G401.6 (cell line): ENCODE measurements around the gene ZNF385B.
A peak's percentile ranks its signal among the peaks of the same experiment; 100 is the strongest.
"Not testable (repeated sequence)": the region's sequence is repeated elsewhere in the genome, so short reads cannot be mapped to it uniquely, and the experiment has no call there.

Experiments used
- FAIRE-seq: peaks from 2 replicates; lab custom pipeline; 2012; peaks lifted over from hg19 to GRCh38; lab: Jason Lieb, UNC

ZNF385B gene

DNA sequence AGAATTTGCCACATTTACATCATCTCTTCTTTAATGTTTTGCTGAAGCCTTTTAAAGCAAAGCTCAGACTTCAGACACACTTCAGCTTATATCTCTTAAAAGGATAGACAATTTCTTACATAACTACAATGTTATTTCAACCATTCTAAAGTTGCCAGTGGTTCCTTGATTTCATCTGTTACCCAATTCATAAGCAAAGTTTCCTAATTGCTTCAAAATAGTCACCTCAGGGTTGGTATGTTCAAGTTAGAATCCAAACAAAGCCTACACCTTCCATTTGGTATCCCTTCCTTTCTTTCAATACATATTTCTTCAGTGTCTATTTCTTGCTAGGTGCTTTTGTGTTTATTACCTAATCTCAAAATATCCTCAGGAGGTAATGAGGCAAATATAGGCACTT, 60.6 kb downstream of the ZNF385B start:
- FAIRE-seq, result no peak

DNA sequence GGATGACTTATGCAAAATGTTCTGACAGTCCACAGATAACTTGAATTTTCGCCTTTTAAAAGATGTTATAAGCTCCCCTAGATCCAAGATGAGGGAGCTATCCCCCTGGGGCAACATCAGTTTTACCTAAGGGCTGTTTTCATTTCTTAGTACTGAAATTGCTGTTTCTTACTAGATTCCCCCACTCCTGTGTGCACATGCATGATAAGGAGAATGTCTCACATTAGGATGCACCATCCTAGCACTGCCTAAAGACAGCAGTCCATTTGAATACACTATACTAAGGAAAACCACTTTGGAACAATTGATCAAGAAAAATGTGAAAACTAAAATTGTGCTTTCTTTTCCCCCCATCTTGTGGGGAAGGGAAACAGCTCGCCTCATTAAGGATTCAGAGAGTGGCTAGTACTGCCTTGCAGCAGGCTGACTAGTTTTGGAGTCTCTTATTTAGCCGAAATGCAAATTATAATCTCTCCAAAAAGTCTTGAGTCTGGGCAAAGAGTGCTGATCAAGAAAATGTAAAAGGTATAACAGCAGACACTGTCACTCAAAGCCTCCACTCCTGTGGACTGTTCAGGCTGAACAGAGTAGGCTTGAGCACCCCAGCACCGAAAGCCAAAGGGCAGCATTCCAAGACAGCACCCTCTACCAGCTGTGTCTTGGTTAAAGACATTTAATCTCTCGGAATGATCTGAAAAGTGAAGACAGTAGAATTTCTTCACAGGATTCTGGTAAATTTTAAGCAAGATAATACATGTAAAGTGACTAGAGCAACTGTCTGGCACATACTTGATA, 65.0 kb downstream of the ZNF385B start:
- no peak for FAIRE-seq

DNA sequence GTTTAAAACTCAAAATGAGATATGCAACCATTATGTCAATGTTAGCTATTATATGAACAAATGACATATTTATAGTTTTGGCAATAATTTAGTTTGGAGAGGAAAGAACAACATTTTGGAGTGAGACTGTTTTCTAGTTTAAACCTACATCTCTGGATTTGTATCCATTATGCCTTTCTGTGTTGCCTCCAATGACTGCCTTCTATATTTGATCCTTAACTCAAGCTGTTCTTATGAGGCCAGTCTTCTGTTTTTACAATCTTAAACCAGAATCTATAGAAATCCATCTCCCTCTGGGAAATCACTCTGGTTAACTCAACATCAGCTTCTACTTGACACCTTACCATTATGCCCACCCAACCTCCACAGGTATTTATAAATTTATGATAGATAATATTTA, 67.5 kb downstream of the ZNF385B start:
- FAIRE-seq, result no peak

DNA sequence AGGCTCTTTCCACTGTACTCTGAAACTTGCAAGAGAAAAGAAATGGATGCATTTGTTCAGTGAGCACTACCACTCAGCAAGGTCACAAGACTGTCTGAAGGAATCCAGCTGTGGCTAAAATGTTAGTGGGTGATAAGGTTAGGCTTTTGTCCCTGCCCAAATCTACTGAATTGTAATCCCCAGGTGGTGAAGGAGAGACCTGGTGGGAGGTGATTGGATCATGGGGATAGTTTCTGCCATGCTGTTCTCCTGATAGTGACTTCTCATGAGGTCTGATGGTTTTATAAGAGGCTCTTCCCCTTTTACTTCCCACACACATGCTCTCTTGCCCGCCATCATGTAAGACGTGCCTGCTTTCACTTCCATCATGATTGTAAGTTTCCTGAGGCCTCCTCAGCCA, 68.2 kb downstream of the ZNF385B start:
- FAIRE-seq, result no peak

DNA sequence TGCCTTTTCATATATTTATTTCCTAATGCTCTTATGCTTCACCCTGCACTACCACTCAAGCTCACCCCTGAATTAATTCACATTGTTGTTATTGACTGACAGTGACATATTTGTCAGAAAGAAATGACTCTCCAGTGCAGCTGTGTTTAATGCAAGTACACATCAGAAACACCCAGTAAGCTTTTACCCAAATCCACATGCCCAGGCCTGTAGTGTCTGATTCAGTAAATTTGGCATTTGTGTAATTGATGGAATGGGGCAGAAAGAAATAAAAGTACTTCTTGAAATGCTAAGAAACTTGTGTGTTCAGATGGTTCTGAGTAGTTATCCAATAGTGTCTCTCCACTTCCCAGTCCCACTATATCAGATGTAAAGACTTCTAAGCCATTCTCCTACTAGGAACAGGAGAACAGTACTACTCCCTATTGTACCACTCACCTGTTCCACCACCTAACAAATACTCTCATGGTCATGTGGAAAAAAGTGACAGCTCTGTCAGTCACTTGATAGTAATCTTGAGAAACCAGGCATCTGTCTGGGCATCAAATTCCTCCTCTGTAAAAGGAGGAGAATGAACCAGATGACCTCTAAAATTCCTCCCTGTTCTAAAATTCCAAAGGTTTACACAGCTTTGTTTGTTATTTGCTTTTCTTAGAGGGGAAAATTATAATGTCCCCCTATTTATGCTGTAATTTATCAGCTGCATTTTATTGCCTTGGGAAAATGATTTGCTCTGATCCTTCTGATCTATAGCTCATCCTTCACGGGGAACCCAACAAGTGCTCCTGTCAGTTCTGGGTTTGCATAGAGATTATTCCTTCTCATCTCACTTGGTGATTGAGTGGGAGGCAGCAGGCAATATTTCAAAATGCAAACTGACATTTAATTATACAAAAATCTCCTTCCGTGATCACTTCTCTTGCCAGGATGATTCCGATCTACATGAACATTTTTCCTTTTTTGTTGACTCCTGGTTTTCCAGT, 70.9 kb downstream of the ZNF385B start:
- FAIRE-seq, result no peak

DNA sequence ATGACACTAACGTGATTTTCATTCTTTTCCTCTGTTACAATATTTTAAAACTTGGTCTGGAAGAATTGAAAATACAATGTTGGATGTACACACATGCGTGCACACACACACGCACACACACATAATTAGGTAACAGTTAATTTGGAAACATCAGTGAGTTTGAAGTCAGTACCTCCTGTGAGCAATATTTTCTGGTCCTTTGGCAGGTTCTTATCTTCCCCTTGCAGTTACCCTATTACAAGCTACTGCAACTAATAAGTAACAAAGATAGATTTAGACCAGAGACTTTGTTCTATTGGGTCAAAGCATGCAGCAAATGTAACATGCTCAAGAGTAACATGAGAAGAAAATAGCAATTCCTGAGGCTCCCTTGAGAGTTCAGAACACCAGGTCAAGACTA, 73.3 kb downstream of the ZNF385B start:
- FAIRE-seq, result no peak

DNA sequence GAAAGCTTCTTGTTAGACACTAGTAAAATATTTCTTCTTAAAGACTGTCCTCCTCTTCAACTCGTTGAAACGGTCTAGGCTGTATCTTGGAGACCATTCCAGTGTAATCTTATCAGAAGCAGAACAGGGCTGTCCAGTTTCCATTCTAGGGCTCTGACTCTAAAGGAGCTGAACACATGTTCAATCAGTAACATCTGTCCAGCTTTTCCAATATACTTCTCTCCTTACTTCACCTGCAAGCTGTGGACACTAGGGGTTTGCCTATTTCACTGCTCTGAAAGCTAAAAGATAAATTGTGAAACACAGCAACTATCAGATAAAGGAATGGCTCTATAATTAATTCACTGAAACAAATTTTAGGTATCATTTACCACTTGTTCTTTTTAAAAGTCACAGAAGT, 73.8 kb downstream of the ZNF385B start:
- no peak for FAIRE-seq

DNA sequence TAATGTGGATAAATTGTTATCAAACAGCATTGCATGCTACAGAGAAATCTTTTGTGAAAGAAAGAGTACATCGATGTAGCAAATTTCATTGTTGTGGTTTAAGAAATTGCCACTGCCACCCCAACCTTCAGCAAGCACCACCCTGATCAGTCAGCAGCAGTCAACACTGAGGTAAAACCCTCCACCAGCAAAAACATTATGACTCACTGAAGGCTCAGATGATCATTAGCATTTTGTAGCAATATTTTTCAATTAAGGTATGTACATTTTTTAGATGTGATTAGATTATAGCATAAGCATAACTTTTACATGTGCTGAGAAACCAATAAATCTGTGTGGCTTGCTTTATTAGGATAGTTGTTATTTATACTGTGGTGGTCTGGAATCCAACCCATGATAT, 75.5 kb downstream of the ZNF385B start:
- FAIRE-seq, result no peak

DNA sequence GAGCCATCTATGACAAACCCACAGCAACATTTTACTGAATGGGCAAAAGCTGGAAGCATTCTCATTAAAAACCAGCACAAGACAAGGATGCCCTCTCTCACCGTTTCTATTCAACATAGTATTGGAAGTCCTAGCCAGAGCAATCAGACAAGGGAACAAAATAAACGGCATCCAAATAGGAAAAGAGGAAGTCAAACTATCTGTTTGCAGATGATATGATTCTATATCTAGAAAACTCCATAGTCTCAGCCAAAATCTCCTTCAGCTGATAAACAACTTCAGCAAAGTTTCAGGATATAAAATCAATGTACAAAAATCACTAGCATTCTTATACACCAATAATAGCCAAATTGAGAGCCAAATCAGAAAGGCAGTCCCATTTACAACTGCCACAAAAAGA, 79.1 kb downstream of the ZNF385B start:
- not testable (repeated sequence) for FAIRE-seq

DNA sequence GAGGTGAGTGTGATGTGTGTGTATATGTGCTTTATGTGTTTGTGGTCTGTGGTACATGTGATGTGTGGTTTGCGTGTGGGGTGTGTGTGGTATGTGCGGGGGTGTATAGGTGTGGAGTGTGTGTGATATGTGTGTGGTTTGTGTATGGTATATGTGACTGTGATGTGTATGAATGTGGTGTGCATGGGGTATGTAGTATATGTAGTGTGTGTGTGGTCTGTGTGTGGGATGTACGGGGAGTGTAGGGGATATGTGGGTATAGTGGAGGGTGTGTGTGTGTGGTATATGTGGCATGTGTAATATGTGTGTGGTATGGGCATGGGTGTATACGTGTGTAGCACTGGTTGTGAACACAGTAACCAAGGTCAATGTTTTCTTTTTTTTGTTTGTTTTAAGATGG, 87.4 kb downstream of the ZNF385B start:
- FAIRE-seq, result no peak

DNA sequence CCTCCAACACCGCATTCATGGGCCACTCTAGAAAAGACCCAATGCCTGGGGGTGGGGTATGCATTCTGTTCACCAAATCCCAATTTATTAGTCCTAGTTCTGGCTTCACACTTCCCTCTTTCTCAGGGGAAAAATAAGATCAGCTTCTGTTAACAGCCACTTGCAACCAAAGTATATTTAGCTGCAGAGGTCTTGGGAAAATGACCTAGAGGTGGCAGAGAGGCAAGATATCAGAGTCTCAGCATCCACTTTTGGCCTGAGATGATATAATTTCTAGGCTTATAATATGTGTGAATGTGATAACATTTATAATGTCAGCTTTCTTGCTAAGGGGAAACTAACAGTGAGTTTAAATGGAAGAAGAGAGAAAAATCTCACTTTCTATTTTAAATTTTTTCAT, 89.1 kb downstream of the ZNF385B start:
- FAIRE-seq, result no peak

DNA sequence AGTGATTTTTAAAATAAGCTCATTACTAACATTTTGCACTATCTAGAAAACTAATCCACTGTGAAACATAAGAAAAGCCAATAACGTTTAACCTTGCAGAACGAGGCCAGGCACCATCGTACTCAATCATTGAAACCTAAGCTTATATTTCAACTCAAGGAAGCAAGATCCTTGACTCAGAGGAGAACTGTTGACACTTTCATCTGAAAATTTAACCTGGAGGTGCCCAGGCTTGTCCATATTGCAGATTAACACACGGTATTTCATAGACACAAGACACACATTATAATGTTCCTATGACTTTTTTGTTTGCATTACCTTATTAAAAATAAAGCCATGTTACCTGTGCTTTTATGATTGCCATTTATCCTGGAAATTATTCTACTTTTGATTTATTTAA, 89.6 kb downstream of the ZNF385B start:
- no peak for FAIRE-seq

DNA sequence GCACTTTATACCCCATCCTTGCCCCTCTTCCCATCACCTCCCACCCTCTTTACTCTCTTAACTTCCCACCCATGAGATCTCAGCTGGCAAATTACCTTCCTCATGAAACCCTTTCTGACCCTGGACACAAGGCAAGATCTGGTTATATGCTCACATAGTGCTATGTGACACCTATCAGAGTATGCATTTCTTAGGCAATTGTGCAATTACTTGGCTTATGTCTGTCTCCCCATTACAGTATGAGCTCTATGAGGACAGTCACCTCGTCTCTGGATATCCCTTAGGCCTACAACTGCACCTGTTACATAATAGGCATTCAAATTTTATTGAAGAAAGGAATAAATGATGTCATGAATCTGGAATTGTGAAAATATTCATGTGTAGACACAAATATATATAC, 91.4 kb downstream of the ZNF385B start:
- FAIRE-seq, result no peak

DNA sequence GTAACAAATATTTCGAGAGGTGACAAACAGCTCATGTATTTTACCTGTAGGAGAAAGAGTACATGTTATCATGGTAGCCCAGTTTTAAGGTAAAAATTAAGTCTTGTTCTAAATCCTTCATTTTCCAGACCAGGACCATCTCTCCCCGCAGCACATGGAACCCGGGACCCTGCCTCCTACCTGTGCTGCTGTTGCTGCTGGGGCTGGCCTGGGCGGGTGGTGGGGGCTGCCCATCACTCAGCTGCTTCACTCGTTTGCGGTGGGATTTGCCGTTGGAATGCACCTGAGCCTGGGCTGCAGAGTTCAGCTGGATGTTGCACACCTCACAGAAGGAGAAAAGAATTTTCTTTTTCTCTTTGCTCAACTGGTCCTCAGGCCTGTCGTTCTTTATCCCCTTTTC, 92.1 kb downstream of the ZNF385B start:
- no peak for FAIRE-seq

DNA sequence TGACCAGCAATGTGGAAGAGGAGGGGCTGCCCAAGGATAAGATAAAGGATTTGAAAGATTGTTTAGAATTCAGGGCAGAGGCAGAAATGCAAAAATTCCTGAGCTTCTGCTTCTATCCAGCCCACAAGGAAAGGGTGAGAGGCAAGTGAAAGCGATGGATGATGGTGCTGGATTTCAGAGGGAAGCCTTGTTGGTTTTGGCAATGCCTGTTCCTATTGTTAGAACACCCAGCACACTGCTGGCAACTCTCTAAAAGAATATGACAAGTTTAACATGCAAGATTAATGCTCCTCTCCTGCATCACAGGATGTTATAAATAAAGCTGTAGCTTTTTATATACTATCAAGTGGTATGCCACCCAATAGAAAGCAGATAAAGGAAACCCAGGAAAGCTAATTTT, 92.6 kb downstream of the ZNF385B start:
- FAIRE-seq, result no peak

DNA sequence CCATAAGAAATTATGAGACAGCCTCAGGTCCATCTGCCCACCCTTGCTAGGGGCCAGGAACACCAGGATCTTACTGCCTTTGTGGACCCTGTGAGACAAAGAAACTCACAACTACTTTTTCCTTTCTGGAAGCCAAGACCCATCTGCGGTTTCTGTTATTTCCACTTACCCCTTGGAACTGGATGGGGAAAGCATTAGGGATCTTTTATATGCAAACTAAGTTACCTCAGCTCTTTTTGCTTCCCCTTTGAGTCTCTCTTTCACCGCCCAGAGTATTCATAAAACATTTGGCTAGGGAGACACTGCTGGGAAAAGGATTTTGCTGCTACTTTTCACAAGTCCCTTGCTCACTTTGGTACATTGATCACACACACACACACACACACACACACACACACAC, 95.7 kb downstream of the ZNF385B start:
- no peak for FAIRE-seq

DNA sequence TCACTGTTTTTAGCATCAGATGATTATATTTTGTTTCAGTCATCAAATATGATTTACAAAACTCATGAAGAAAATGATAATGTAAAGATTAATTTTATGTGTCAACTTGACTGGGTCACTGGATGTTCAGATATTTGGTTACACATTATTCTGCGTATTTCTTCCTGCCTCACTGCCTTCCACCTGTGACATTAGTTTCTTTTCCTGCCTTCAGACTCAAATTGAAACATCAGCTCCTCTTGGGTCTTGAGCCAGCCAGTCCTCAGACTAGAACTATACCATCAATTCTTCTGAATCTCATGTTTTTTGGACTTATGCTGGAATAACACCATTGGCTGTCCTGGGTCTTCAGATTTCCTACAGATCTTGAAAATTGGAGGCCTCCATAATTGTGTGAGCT, 96.7 kb downstream of the ZNF385B start:
- FAIRE-seq, result no peak

DNA sequence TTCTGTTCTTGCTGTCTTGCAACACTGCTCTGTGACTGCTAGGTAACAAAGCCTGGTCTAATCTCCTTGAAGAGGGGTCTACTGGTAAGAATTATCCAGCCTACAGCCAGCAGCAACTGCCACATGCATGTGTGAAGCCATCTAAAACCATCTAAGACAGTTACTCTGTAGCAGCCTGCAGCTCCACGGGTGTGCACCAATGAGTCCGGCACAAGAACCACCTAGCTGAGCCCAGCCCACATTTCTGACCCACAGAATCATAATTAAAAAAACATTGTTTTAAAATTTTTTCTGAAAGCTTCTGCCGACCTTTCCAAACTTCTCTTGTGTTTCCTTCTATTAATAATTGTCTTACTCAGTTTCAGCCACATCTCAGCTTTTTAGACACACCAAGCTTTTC, 102.8 kb downstream of the ZNF385B start:
- FAIRE-seq, result no peak

DNA sequence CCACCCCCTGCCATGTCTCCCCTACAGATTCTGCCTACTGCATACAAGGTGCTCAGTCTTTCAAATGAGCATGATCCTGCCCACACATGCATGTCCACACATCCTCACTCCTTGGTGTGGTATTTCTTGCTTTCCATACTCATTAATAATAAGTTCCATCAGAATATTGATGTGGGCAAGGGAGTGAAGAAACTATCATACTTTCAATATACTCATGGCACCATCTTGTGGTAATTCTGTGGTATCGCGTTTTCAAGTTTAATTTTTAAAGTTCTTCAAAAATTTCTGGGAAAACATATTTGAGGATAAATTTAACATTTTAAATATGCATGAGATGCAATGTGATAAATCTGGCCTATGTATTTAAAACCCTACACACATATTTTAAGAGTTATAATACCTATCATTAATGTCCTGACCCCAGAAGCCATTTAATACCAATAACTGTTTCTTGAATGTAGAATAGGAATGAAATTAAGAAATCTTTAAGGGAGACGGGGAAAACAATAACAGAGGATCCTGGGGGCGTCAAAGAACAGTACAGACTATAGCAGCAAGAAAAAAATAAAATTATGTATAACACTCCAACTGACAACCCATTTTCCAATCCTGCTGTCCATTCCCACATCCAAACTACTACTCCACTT, 110.1 kb downstream of the ZNF385B start:
- peak; percentile 94 for FAIRE-seq

DNA sequence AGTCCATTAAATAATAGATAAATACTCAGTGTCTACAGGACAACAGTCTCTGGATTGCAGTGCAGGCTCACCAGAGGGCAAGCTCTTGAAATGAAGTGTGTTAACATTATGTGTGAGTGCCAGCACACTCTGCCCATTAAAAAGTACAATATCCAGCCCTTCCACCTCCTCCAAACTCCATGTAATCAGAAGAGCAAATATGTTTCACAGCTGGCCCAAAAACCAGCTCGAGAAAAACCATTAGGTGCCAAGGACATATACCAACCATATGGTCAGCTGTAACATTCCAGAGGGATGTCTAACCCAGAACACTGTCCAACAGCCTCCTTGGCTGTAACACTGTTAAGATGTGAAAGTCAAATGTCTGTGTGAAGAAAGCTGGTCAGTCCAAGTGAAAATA, 112.2 kb downstream of the ZNF385B start:
- FAIRE-seq, result no peak

DNA sequence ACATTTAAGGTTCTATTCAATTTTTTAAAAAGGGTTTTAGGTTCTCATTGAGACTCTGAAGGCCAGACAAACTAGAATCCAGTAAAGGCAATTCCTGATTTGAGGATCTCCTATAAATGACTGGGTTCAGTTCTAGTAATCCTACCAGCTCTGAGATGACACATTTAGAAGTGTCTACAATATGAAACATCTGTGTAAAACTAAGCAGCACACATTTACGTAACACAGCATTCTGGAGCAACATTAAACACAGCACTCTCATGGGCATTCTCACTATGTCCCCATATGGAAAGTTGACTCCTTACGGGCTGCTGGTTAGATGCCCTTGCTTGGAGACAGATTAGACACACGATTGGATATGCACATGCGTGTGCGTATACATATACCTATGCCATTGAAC, 114.4 kb downstream of the ZNF385B start:
- FAIRE-seq, result no peak

DNA sequence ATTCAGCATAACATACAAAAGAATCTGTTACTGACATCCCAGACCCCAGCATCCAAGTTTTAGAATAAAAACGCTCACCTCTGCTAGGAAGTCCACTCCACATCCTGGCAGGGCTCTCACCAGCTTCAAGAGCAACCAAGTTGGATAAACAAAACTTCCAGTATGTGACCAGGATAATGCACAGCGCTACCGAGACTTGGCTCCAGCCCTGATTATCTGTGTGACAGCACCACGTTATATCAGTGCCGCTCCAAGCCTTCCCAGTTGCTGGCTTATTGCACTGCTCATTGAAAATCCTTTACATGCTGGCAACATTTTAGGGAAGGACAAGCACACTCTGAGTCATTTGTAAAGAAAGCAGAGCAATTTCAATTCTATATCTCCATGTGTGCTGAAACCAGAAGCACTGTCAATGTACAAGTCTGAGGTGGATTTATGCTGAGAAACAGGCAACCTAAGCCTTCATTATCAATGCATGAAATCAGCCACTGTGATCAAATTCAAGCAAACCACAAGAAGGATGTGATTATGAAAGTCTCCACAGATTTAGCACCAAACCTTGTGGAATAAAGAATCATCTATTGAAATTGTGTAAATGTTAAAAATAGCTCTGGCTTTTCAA, 115.7 kb downstream of the ZNF385B start:
- FAIRE-seq, result no peak

DNA sequence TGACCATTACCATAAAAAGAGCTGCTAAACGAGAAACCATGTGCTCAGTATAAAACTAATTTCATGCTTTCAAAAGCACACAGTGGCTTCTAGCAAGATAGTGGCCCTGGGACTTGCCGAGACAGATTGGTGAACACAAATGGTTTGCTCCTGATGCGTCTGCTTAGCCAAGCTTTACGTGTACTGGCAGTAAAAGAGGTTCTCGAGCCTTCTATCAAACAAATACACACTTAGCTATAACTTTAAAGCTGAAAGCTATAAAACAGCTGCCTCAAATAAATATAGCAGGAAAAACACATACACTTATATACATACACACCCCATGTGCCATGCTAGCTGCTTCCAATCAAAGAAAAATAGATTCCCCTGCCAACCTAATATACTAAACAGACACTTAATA, 117.0 kb downstream of the ZNF385B start:
- no peak for FAIRE-seq
